HG02678 (cell line): ENCODE data around the gene SGPL1.

ENCODE experiments used
- ATAC-seq: cut with Tn5 transposase; IDR thresholded peaks from one replicate; pipeline ENCODE4 v1.9.1; 2021; ENCODE audit warnings: mild to moderate bottlenecking, moderate library complexity; ENCODE audit not compliant: unreplicated experiment

The SGPL1 gene

DNA sequence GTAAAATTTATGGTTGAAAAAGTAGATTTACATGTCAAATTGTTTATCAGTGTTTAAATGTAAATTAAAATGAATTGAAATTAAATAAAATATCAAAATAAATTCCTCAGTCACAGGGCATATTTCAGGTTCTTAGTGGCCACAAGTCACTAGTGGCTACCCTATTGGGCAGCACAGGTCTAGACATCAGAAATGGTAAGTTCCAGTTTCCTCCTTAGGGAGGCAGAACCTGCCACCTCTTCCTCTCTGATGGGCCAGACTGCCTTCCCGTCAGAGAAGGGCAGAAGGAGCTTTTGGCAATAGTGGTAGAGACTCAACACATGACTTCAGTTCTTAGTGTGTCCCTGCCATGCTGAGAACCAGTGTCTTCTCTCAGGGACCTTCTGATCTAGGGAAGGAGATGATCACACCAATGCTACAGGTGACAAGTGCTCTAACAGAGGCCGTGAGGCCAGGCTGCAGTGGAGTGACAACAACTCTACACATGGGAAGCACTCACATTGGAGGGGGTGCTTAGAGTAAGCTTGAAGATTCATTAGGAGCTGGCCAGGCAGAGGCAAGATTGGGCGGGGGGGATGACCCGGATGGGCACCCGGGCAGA lies 87.0 kb downstream of the SGPL1 start:
- no peak for ATAC-seq

DNA sequence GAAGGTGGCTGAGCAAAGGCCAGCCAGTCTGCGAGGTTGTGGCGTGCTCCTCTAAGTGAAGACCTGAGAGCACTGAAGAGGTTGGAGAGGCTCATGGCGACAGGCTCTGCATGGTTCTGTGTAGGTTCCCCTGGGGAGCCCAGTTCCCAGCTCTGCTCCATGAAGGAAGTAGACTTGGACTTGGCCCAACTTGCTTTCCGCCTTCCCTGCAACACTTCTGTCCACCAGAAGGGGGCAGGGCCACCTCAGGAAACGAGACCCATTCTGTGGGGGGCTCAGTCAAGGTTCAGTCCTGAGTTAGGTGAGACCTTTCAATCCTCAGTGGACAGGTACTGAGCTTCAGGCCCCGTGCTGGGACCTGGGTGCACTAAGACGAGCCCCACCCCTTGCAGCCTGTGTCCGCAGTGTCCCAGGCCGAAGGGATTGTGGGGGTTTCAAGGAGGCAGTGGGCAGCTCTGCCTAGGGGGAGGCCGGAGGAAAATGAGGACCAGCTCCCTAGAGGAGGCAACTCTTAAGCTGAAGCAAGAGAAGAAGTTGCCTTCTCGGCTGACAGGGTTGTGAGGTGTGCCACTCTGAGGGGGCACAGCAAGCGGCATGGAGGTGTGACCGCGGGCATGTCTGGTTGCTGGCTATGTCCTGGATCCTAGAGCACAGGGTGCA lies 87.6 kb downstream of the SGPL1 start:
- ATAC-seq, result no peak

DNA sequence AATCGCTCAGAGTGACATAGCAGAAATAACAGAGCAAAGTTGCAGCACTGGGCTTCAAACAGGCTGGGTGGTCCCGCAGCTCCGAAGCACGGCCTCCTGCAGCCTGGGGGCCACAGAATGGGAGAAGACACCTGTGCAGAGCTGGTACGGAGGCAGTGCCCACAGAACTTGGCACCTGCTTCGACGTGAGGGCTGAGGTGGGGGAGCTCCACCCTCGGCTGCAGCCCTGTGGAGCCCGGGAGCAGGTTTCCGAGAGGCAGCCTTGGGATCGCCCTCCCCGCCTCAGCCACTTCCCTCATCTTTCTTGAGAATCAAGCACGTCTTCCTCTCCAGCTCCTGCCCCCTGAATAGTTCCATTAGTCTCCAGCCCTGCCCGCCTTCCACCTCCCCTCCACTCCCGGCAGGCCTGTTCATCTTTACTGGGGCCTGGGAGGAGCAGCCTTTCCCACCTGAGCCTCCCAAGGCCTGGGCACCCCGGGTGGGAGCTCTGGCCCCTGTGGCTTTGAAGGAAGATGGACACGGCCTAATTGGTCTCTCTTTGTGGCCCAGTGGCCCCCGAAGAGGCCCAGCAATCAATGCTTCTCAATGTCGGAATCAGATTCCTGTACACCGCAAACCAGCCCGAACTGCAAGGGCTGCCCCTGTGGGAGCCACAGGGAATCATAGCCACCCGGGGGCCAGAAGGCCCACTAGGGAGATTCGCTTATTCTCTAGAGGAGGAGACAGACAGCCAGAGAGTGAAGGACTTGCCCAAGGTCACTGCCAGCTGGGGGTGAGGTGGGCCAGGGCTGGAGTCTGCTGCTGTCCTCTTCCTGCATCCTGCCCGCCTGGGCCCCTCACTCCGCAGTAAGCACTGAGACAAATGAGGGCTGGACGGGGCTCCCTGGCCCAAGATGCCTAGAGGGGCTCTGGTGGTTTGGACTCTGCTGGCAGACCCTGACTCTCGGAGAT lies 89.6 kb downstream of the SGPL1 start:
- no peak for ATAC-seq

DNA sequence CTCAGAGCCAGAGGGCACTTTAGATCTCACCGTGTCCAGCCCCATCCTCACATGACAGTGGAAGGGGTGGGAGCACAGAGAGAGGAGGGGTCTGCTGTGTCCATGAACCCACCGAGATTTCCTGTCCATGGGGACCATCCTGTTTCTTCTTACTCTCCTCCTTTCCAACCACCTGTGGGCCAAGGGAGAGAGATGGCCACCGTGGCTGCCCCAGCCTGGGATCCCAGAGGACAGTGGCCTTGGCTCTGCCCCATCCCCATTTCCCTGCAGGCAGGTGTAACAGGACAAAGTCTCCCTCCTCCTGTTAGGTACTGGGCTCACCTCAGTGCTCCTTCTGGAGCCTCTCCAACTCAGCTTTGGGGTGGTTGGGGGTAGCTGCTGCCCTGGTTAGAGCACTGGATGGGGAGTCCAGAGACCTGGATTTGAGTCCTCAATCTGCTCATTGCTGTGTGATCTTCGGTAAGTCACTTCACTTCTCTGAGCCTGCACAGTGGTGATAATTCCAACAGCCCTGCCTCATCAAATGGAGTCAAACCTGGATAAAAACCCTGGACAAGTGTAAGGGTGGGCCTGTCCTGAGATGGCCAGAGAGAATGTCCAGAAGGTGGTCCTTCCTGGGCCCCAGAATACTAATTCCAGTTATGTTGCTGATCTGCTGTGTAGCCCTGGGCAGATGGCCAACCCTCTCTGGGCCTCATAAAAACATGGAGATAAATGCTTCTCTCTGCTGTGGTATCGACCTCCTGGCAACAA lies 90.5 kb downstream of the SGPL1 start:
- ATAC-seq, result no peak

DNA sequence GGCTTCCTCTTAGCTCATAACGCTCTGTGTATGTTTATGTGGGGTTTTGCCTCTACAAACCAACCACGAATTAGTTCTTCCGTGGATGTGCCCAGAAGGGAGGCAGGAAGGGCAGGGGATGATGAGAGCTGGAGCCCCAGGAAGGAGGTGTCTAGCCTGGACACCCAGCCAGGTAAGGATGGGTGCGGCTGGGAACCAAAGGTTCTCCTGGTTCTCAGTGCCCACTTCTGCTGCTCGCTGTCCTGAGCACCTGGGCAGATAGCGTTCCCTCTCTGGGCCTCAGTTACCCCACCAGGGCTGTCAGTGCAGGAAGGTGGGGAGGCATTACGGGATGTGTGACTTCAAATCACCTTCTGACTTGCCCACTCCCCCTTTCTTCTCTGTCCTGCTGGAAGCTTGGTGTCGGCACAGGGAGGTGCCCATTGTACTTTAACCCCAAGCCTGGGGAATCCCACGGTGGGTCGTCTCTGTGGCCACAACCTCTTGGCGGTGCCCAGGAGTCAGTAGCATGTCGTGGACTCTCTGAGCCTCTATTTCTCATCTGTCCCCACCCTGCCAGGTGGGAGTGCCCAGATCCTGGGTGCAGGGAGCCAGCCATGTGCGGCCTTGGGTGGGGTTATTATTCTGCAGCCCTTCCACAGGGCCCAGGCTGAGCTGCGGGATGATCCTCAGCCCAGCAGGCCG lies 91.3 kb downstream of the SGPL1 start:
- ATAC-seq, result no peak

DNA sequence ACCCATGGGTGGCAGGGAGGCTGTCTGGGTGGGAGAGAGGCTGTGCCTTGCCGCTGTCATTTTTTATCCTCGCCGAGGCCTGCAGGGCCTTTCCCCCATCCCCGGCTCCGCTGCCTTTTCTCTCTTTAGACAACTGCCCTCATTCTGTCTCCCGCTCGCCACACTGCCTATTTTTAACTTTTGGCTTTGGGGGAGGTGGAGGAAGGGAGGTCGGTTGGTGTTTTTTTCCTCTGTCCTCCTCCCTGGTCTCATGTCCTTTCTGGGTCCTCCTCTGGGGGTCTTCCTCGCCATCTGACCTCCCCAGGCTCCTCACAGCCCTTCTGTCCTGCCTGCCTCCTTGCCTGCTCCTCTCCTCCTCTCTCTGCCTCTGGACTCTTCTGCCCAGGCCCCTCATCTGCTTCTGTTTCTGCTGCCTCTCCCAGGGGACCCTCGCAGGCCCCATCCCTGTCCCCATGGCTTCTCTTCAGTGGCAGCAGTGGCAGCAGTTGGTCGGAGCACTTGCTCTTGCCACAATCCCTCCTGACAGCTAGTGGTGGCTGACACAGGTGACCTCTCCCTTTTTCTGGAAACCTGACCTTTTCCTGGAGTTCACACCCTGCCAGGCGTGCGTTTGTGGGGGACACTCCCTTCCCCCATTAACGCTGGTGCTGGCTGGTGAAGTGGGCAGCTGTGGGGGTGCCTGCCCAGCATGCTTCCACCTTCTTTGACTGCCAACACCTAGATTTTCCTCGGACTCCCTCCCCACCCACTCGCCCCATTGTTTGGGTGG lies 92.1 kb downstream of the SGPL1 start:
- ATAC-seq, result no peak

DNA sequence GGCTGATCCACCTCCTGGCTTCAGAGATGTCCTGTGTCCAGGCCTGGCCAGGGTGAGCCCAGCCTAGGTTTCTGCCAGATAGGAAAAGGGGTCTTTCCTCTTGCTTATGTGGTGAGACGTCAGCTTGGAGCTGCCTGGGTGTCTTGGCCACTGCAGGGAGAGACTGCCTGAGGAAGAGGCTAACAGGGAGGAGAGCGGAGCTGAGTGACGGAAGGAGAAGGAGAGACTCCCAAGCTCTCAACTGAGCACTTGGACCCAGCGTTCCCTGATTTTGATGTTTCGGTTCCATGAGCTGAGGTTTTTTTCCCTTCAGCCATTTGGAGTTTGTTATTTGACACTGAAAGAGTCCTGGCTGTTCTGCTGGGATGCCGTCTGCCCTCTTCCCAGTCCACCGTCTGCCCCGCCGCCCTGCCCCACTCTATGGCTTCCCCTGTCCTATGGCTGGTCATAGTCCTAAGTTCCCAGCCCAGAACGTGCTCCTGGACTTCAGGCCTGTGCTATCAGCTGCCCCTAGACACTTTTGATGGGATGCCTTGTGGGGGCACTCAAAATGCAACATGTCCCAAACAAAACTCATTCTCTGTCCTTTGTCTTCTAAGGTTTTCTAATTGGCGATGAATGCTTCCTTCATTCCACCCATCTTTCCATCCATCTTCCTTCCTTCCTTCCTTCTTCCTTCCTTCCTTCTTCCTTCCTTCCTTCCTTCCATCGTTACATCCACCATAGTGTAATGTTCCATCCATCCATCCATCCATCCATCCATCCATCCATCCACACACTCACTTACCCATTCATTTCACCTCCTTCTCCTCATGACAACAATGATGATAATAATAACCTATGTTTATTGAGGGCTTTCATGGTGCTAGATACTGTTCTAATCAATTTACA lies 92.9 kb downstream of the SGPL1 start:
- ATAC-seq, result no peak

DNA sequence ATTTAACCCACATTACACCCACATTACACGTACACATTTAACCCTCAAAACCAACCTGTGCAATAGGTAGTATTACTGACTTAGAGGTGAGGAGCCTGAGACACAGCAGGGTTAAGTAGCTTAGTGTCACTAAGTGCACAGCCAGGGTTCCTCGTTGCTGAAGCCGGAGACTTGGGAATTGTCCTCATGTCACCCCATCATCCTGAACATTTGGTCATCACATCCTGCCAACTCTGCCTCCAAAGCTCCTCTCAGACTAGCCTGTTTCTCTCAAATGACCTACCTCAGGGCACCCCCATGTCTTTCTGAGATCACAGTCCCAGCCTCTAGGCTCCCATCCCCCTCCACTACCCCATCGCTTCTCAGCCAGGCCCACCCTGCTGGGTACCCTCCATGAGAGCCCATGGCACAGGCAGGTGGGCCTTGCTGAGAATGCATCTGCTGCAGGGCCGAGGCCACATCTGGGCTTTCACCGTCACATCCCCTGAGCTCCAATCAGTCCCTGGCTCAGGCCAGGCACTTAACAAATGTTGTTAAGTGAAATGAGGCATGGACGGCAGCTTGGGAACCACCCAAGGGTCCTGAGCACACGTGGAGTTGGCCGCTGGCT lies 93.7 kb downstream of the SGPL1 start:
- ATAC-seq, result no peak

DNA sequence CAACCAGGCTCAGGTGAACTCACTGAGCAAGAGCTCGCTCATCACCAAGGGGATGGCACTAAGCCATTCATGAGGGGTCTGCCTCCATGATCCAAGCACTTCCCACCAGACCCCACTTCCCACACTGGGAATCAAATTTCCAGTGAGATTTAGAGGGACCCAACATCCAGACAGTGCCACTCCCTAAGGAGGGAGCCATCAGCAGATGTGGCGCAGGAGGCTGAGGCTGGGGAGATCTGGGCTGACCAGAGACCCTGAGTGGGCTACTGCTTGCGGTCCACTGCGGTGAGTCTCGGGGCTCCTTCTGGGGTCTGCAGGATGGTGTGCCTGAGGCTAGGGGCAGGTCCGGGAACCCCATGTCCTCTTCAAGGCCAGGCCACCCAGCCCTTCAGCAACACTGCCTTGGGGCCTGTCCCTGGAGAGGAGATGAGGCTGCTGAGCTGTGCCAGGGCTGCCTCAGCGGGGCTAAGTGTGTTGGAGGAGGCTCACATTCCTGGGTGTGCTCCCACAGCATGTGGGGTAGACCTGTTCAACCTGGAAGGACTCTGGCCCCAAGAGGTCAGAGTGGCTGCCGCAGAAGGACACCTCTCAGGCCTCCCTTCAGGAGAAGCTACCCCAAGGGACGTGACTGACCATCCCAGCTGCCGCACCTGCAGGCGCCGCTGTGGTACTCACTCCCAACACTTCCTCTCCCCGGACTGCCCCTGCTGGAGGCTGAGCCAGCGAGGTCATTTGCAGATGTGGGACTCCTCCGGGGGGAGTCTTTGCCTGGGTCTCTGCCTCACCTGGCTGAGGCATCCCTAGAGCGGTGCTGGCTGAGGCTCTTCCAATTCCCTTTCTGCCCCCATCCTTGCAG lies 95.0 kb downstream of the SGPL1 start:
- ATAC-seq, result no peak

DNA sequence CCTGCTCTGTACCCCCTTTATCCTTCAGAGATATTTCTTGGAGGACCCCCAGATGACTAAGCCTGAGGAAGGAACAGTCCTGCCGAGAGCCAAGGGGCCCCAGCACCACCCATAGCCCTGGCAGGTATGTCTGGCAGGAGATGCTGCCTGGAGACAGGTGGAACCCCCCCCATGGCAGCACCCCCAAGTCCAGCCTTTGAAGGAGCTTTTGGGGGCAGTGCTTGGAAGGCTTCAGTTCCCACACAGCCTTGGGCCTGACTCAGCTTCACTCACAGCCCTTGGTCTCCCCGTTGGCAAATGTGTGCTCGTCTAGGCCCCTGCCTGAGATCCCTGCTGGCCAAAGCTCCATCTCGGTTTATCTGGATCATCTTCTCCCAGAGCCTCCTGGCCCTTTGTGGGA lies 95.6 kb downstream of the SGPL1 start:
- ATAC-seq, result no peak

DNA sequence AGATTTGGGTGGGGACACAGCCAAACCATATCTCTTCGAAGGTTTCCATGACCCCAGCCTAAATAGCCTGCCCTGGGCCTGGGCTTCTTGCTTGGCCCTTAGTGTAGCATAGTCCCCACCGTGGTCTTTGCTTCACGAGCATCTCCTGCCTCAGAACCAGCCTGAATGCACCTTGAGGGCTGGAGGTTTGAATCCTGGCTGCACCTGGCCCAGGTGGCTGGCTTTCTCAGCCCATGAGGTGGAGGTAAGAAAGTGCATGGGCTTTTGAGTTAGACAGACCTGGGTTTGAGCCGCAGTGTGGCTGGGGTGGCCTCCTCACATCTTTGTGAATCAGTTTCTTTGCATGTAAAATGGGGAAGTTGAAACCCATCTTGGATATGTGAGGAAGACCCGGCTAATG lies 96.8 kb downstream of the SGPL1 start:
- no peak for ATAC-seq

DNA sequence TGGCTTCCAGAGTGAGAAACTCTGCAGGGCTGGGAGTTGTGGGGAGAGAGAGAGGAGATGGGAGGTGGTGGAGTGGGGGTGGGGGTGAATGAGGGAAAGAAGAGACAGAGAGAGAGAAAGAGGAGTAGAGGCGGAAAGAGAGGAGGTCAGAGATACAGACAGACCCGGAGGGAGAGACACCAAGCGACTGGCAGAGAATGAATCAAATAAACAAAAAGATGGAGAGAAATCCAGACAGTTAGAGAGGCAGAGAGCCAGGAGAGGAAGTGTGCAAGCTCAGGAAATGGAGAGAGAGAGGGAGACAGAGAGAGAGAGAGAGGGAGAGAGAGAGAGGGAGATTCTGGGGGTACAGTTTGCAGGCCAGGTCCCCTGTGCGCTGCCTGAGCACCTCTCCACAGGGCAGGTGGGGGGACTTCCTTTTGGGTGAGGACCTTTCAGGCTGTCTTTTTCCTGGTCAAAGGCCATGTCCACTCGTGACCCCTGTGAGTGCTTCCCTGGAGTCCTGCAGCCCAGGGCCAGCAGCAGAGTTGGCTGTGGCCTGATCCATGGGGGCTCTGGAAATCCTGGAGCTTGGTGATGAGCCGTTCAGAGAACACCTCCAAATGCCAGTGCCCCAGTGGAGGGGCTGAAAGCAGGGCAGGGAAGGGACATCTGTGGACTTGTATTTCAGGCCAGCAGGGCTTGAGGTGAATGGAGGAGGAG lies 97.6 kb downstream of the SGPL1 start:
- no peak for ATAC-seq

DNA sequence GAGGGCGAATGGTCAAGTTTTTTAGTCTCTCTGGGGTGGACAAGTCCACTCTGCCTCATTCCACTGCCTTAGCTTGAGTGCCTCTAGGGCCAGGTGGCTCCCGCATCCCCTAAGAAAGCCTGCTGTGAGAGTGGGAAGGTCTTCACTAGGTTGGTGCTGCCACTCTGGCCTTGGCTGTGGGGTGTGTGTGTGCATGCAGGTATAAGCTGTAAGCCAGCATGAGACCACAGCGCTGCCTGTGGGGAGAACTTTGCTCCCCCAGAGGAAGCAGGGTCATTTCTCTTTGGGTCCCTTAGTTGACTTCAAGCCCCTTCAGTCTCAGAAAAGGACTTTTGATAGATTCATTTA lies 98.1 kb downstream of the SGPL1 start:
- ATAC-seq, result no peak

DNA sequence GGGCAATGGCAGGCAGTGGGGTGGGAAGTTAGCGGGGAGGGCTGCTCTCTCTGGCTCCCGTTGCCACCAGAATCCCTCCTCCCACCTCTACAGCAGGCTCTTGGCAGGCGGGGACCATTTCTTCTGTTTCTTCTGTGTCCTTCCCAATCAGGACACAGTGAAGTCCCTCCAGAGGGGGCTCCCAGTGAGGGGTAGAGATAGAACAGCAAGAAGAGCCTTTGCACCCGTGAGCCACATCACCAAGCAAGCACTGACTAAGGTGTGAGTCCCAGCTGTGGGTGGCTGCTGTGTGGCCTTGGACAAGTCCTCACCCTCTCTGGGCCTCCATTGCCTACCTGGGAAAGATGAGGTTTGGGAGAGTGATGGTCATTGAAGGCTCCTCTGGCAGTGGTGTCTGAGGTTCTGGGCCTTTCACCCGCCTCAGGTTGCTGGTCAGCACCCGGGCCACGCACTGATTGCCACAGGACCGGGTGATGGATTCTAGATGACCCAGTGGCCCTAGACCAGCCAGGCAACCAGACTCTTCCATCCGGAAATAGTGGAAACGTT lies 98.6 kb downstream of the SGPL1 start:
- no peak for ATAC-seq

DNA sequence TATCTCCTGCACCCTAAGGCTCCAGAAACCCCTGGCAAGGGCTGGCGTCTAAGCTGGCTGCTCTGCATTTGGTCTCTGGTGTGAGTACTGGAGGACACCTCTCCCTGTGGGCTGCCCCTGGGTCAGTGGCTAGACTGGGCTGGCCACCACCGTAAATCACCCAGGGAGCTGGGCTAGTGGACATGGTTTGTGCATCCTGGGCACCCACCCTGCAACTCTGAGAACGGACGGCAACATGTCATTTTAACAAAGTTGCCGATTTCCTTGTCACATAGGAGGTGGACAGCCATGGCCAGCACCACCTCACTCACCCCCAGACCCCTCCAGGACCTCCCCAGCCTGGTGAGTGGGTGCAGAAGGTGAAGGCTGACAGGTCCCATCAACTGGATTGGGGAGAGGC lies 99.5 kb downstream of the SGPL1 start:
- no peak for ATAC-seq

DNA sequence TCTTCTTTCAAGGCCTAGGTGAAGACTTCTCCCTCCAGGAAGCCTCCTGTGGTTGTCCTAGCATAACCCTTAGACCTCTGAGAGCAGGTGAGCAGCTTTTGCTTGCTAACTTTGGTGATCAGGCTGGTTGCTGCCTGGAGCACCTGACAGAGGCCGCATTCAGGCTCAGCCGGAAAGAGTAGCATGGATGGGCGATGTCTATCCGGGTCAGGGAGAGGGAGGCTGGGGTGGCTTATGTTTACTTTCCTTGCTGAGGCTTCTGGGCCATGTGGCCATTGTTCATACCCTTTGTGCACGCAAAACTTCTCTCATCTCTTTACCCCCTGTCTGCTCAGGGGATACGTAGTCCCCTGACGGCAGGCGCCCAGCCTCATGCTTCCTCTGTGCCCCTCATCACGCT lies 100.1 kb downstream of the SGPL1 start:
- ATAC-seq, result no peak

DNA sequence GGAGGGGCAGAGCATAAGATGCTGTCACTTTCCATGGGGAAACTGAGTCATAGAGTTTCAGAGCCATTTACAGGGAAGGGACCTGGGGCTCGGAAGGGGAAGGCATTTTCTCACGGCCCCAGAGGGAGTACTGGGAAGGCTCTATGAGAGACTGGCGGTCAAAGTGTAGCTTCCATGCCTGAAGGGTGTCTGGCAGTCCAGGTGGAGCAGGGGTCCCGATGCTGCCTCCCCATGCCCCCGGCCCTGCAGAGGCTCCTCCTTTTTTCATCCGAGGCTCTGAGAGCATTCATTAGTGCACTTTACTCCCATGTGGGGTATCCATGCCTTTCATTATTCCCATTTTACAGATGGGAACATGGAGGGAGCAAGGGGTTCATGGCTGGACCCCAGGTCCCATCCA lies 100.5 kb downstream of the SGPL1 start:
- no peak for ATAC-seq
